ENCODE measurements around the gene FBN3. TPM values are rescaled to one million over a fixed set of nuclear protein-coding genes. Genes with fewer than 3 reads are reported as not detected.

The FBN3 gene
- polyA plus RNA-seq, 1 donor from 2014 or later = 52.7 TPM

- Histone ChIP-seq H3K36me3 (ENCODE audit: insufficient read depth, low read length) (peaks cover 4% of the 10 kb centered on the region), H3K27me3 (ENCODE audit: insufficient read depth, low read depth, low read length) (no peaks in the 10 kb centered on the region), H3K4me2 (ENCODE audit: low read length) (no peak overlapping the region), H3K27ac (ENCODE audit: low read length) (no peak overlapping the region), H3K9ac (ENCODE audit: low read length) (no peak overlapping the region), H2AFZ (ENCODE audit: low read depth, low read length) (no peak overlapping the region), H3K9me2 (ENCODE audit: insufficient read depth, low read length) (no peaks in the 10 kb centered on the region), H3F3A (ENCODE audit: insufficient read depth, low read length, poor library complexity, severe bottlenecking) (no peaks in the 10 kb centered on the region), H3K9me3 (ENCODE audit: low read length) (no peaks in the 10 kb centered on the region), H3K79me2 (replicated peaks; ENCODE audit: insufficient read depth, low read length) (no peaks in the 10 kb centered on the region), H4K20me1 (ENCODE audit: insufficient read depth) (no peaks in the 10 kb centered on the region), H3K4me3 (ENCODE audit: low read length) (no peak overlapping the region)
- TF ChIP-seq POLR2AphosphoS5 (IDR thresholded peaks at IDR 0.05) (no peak), RAD21 (conservative IDR thresholded peaks at IDR 0.05) (no peak), SMC3 (conservative IDR thresholded peaks at IDR 0.05; ENCODE audit: poor library complexity) (no peak), MXI1 (conservative IDR thresholded peaks at IDR 0.05; ENCODE audit: poor library complexity, severe bottlenecking) (no peak), EP300 (conservative IDR thresholded peaks at IDR 0.05; ENCODE audit: poor library complexity, severe bottlenecking) (no peak), REST (IDR thresholded peaks at IDR 0.05; ENCODE audit: borderline replicate concordance) (no peak), EZH2 (IDR thresholded peaks at IDR 0.05; ENCODE audit: borderline replicate concordance, insufficient read depth, low read length, poor library complexity, severe bottlenecking) (no peak), TAF1 (IDR thresholded peaks at IDR 0.05; ENCODE audit: low read depth) (no peak), CTCF (IDR thresholded peaks at IDR 0.05; ENCODE audit: poor library complexity, severe bottlenecking) (no peak)
These were observed 74.9 kb downstream of the FBN3 start for GRCh38 chr19:8074501-8074900.

- no peaks in the 10 kb centered on the region for H4K20me1 ChIP-seq (ENCODE audit: insufficient read depth)
- no peaks in the 10 kb centered on the region for H3K9me2 ChIP-seq (ENCODE audit: insufficient read depth, low read length)
- H3K79me2 ChIP-seq (replicated peaks; ENCODE audit: insufficient read depth, low read length) = no peaks in the 10 kb centered on the region
- no peak overlapping the region for H3K4me3 ChIP-seq (ENCODE audit: low read length)
- peaks cover 8% of the 10 kb centered on the region for H3K36me3 ChIP-seq (ENCODE audit: insufficient read depth, low read length)
- no peaks in the 10 kb centered on the region for H3K9me3 ChIP-seq (ENCODE audit: low read length)
- H3K9ac ChIP-seq (ENCODE audit: low read length) = no peak overlapping the region
- H3K27me3 ChIP-seq (ENCODE audit: insufficient read depth, low read depth, low read length) = no peaks in the 10 kb centered on the region
- TF ChIP-seq EP300 (conservative IDR thresholded peaks at IDR 0.05; ENCODE audit: poor library complexity, severe bottlenecking) (no peak), RAD21 (conservative IDR thresholded peaks at IDR 0.05) (no peak), EZH2 (IDR thresholded peaks at IDR 0.05; ENCODE audit: borderline replicate concordance, insufficient read depth, low read length, poor library complexity, severe bottlenecking) (no peak), TAF1 (IDR thresholded peaks at IDR 0.05; ENCODE audit: low read depth) (no peak), POLR2AphosphoS5 (IDR thresholded peaks at IDR 0.05) (no peak), SMC3 (conservative IDR thresholded peaks at IDR 0.05; ENCODE audit: poor library complexity) (no peak), MXI1 (conservative IDR thresholded peaks at IDR 0.05; ENCODE audit: poor library complexity, severe bottlenecking) (no peak), REST (IDR thresholded peaks at IDR 0.05; ENCODE audit: borderline replicate concordance) (no peak), CTCF (IDR thresholded peaks at IDR 0.05; ENCODE audit: poor library complexity, severe bottlenecking) (no peak)
- no peak overlapping the region for H3K4me2 ChIP-seq (ENCODE audit: low read length)
- H3K27ac ChIP-seq (ENCODE audit: low read length) = no peak overlapping the region
- H3F3A ChIP-seq (ENCODE audit: insufficient read depth, low read length, poor library complexity, severe bottlenecking) = no peaks in the 10 kb centered on the region
- H2AFZ ChIP-seq (ENCODE audit: low read depth, low read length) = no peak overlapping the region
These were observed 77.5 kb downstream of the FBN3 start for GRCh38 chr19:8071912-8072311.

Measured in neural cell (in vitro differentiated cells).